ENCODE results near the gene MARK3.

Gene MARK3

DNA sequence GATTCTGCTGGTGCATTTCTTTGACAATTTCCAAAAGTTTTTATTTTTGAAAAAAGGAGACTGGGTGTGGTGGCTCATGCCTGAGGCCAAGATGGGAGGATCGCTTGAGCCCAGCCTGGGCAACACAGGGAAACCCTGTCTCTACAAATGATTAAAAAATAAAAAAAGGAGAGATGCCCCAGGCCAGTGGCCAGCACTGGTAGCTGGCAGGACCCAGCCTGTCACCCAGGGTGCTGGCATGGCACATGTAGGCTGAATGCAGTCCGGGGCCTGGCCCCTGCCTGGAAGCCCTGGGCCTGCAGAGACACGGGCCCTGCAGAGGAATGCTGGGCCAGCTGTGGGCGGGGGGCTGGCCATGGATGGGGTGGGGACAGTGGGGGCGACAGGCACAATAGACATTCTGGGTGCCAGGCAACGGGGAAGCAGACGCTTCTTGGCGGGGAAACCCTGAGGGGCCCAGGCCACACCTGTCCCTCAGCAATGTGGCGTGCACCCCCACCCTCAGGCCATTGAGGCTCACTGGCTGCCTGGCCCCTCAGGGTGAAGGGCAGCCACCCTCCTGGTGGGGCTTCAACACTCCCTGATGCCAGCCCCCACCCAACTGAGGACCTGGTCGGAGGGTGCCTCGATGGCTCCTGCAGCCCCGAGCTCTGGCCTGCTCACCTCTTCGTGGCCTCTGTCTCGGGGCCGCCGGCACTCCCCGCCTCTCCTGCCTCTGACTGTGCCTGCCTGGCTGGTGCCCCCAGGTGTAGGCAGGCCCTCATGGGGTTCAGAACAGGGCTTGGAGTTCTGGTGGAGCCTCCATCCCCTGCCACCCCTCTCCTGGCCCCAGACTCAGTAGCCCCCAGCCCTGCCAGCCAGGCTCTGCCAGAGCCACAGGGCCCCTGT, 155.8 kb downstream of the MARK3 start:
- no peak for DNase-seq

DNA sequence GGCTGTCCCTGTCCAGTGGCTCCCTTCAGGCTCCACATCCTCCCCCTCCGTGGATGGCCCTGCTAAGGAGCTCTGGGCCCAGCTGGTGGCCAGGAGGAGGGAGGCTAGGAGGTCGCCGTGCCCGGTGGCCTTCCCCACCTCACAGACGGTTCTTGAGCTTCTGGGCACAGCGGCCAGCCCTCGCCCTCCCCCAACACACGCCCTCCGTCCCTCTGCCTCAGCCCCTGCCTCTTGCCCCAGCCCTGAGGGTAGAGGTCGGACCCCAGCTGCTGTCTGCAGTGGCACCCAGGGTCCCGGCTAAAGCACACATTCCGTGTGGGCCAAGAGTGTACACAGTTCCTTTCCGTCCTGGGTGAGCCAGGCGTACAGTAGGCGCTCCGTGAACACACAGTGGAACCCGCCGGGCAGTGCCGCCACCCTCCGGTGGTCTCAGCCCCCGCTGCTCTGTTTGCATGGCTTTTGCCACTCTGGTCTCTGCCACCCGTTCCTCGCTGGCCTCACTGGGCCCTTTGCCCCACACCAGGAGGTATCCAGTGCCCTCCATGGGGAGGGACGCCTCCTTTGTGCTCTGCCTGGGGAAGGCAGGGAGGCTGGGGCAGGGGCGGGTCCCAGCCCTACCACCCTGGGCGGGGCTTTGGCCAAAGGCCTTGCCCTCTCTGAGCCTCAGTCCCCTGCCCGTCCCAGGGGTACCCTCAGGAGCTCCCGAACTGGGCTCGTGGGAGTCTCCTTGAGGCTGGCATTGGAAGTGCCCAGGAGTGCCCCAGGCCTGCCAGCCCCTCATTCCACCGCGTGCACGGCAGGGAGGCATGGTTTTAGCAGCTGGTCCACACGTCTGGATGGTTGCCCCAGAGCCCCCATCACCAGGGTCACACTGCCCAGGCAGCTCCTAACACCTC, 156.7 kb downstream of the MARK3 start:
- DNase-seq, result no peak

DNA sequence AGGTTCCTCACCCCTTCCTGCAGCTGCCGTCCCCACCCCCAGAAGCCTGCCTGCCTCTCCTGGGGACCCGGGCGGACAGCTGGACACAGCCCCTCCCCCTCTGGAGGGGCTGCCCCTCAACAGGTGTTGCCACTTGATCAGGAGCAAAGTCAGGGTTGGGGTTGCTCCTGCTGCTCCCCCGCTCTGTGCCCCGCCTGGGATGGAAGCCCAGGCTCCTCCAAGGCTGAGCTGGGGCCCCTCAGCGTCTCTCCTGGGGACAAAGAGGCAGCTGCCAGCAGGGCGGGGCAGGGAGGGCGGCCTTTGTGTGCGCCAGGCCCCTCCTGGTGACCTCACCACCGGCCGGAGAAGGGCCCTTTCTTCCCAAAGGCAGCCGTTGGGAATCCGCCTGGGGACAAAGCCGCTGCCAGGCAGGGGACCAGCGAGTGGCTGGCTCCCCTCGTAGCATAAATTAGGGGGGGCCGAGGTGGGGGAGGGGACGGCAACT, 157.4 kb downstream of the MARK3 start:
- no peak for DNase-seq

DNA sequence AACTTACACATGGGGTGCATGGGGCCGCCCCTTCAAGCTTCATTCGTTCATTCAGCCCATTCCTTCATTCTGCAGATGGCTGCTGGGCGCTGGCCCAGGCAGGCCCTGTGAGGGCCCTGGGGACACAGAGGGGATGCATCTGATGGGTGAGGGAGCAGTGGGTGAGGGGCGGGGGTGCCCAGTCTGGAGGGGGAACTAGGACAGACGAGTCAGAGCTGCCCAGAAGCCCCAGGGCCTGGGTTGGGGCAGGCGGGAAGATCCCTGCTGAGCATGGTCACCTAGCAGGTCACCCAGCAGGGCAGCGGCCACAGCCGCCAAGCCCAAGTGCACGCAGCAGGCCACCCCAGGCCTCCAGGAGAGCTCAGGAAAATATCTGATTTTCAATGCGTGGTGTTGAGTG, 157.9 kb downstream of the MARK3 start:
- DNase-seq, result no peak

DNA sequence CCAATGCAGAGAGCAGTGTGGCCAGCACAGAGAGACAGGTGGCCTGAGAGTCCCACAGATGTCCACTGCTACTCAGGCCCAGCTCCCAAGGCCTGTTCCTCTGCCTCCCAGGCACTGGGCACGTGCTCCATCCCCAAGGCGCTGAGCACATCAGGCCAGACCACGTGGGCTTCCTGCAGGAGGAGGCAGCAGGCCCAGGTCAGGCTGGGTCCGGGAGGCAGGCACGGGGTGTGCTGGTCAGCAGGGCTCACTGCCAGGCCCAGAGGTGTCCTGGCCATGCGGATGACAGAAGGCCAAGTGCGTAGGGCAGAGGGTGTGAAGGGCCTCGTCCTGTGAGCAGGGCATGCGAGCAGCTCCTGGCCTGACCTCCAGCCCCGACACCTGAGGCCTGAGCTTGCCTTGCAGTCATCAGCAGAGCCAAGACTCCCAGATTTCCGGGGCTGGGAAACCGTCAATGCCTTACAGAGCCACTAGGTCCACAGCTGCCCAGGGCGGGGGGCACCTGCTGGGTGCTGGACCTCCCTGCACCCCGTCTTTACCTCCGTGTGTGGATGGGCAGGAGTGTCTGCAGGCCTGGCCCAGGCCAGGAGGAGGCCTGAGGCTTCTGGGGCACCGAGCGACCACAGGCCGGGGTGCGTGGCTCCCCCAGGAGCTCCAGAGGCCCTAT, 158.6 kb downstream of the MARK3 start:
- no peak for DNase-seq

DNA sequence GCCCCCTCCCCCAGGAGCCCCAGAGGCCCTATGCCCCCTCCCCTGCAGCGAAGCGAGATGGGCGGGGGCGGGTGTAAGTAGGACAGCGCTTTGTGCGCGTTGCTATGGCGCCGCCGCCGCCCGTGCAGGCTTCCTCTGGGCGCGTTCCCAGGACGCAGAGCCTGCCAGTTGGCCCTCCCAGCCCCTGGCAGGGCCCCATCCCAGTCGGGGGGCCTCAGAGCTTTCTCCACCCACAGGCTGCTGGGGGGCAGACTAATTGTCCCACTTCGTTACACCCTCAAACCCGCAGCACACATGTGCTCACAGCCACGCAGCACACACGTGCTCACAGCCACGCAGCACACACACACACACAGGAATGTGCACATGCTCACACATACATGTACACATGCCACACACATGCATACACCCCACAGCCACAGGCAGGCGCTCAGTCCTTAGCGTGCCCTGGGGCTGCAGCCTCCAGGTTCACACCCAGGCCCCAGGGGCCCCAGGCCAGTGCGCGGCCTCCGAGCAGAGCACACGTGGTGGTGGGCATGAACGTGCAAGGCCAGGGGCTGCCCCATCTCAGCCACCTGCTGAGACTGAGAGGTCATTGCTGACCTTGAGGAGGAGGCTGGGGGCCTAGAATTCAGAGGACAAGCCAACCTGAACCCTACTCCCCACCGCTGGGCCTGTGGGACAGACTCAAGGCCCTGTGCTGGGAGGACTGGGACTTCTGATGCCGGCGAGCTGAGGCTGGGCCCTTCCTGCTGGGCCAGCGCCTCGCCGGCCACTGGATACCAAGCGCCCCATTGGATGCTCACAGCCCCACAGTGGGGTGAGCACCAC, 159.4 kb downstream of the MARK3 start:
- DNase-seq, result no peak

DNA sequence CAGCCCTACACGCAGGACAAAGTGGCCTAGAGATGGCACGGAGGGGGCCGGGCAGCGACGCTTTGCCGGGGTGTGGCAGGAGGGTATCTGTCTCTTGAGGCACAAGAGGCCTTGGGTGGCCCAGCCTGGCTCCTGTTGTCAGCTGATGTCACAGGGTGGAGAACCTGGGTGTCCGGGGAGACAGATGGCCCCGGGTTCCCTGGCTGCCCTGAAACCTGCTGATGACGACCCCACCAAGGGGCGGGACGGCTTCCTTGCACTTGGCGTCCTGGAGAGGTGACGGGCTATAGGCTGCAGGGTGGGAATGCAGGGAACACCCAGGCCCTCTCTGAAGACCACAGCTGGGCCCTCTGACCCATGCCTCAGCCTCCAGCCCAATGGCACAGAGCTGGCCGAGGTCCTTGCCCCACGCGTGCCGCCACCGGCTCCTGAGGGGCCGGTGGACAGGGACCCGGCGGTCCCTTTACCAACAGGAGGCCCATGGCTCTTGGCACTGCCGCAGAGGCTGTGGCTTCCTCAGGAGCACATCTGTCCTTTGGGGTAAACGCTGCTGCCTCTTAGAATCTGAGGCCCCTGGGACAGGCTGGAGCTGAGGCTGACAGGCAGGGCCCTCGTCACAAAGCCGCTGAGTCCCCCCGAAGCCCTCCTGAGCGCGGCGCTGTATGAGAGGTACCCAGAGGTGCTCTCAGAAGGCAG, 160.2 kb downstream of the MARK3 start:
- DNase-seq, result no peak

DNA sequence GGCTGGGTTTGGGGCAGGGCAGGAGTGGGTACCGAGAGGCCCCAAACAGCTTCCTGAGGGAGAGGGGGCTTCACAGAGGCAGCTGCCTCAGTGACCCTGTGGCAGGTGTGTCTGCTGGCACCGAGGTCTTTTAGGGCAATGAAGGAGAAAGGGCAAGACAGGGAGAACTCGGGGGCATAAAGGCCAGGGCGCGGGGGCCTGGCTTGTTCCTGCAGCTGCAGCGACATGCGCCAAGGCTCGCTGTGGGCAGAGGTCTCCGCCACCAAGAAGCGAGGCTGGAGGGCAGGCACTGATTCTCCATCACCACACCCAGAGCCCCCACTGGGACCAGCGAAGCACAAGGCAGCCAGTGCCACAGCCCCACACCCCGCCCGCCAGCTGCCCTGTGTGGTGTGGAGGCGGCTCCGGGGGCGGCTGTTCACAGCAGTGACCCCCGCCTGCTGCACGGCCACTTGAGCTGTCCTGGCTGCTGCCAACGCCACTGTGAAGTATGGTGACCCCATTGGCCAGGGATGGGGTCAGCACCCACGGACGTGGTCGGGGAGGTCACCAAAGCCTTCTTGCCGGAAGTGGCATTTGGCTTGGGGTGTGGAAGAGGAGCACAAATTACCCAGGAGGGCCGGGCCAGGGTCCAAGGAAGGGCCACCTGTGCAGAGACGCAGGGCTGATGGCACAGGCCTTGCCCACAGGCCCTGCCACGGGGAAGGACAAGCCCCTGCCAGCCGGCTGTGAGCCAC, 160.9 kb downstream of the MARK3 start:
- DNase-seq, result no peak

DNA sequence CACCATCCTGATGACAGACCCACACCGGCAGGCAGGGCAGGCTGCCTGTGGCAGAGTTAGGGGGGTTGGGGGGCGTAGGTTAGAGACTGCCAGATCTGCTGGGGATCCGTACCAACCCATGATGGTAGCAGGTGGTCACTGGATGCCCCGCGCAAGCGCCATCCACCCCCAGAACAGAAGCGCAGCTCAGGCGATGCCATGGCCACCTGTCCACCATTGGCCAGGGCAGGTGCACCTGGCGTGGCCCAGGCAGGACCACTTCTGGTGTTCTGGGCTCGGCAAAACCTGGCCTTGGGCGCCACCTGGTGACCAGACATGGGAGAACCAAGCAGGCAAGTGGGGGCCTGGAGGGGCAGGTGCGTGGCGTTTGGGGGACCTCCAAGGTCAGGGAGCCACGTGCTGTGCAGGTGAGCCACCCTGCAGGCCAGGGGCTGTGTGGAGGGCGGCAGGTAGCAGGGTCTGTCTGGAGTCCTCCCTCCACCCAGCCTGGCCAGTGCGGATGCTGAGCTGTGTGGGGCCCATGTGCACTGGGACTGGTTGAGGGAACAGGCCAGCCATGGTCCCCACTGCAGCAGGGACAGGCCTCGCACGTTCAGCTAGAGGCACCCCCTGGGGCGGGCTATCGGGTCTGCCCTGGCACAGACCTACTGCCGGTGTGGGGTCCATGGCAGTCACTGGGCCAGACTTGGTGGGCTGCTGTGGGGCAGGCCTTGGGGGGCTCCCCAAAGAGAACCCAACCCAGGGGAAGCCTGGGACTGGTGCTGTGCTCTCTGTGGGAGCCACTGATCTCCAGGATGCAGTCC, 161.6 kb downstream of the MARK3 start:
- DNase-seq, result no peak

DNA sequence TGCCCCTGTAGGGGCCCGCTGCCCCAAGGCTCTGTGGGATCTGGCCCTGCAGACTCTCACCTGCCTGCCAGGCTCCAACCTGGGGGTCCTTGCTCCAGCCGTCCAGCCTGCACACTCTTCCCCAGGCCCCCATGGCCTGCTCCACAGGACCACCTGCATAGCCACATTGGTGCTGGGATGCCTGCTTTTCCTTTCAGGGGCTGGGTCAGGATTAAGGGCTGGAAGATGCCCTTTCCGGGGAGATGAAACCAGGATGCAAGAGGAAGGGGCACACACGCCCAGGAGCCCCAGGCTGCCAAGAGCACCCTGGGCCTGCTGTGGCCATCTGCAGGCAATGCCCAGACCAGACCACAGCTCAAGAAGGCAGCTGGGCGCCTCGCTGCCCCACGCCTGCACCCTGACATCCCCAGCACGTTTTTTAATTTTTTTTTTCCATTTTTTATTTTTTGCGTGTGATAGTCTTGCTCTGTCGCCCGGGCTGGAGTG, 162.3 kb downstream of the MARK3 start:
- no peak for DNase-seq

DNA sequence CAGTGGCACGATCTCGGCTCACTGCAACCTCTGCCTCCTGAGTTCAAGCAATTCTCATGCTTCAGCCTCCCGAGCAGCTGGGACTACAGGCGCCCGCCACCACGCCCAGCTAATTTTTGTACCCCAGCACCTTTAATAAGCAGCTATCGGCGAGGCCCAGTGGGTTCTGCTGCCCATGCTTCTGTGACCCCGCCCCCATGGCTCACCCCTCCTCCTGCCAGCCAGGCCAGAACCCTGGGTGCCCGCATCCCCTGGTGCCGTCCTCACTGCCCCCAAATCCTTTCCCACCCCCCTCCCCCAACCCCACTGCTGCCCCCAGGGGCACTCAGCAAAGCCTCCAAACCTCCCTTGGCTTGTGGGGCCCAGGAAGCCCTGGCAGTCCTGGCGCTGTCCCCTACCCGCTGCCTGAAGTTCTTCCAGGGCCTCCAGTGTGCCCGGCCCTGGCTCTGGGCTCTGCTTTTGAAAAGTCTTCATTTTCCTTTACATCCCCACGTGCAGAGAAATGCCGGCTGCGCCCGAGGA, 162.8 kb downstream of the MARK3 start:
- DNase-seq, result no peak

DNA sequence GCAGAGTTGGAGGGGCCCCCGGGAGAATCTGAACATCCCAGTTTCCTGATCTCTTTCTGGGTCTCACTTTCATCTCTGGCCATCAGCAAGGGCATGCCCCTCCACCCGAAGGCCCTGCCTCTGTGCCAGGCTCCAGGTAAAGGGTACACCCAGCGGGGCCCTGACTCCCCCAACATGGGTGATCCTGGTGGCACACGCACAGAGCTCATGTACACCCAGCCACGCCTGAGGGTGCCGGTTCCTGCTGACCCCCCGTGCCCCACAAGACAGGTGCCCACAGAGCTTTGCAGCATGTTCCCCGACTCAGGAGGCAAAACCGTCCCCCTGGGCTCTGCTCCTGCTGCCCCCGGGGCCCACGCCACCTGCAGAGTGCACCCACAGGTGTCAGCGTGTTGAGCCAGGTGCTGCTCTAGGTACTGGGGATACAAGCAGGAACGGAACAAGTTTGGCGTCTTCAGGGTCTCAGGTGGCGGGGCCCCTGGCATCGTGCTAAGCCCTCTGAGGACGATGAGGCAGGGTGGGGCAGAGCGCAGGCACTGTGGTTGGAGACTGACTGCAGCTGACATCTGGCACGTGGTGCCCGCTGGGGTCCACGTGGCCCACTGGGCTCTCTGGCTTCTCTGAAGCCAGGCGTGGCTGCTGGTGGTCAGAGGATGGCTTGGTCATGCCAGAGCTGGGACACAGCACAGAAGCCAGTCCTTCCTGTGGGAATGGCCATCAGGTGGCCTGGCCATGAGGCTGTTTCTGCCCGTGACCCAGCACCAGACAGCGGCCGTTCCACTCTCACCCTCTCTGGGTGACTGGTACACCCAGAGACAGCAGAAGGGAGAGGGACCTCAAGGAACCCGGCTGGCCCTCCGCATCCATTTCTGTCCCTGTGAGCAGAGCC, 163.5 kb downstream of the MARK3 start:
- DNase-seq, result no peak

DNA sequence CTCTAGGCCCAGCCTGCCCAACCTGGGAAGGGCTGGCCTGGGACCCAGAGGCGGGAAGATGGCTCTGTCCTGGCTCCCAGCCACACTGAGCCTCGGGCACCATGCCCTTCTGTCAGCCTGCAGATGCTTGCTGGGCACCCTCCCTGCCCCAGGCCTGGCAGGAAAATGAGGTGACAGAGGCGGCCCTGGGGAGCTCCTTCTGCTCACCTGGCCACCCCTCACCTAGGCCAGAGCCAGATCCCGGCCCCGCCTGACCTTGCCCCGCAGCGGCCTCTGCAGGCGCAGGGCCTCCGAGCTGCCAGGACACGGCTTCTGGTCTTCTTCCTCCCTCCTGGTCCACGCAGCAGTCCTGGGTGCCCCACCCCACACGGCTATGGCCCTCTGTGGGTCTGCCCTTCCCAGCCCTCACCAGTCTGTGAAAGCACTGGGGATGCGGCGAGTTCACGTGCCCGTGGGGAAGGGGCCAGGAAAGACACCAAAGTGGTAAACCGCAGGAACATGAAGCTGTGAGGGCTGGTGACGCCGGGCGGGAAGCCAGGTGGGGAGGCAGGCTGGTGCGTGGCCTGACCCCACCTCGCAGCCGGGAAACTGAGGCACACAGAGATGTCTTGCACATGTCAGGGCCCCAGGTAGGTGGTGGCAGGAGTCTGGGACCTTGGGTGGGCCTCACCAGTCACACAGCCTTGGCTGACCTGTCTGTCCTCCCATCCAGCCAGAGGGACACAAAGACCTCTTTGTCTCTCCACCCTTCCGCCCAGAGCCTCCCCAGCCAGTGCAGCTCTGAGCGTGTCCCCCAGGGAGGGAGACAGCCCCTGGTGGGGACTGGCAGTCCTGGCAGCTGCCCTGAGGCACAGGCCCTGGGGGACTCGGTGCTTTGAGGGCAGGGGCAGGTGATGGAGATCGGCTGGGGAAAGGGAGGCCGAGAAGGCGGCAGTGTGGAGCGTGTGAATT, 164.4 kb downstream of the MARK3 start:
- no peak for DNase-seq

DNA sequence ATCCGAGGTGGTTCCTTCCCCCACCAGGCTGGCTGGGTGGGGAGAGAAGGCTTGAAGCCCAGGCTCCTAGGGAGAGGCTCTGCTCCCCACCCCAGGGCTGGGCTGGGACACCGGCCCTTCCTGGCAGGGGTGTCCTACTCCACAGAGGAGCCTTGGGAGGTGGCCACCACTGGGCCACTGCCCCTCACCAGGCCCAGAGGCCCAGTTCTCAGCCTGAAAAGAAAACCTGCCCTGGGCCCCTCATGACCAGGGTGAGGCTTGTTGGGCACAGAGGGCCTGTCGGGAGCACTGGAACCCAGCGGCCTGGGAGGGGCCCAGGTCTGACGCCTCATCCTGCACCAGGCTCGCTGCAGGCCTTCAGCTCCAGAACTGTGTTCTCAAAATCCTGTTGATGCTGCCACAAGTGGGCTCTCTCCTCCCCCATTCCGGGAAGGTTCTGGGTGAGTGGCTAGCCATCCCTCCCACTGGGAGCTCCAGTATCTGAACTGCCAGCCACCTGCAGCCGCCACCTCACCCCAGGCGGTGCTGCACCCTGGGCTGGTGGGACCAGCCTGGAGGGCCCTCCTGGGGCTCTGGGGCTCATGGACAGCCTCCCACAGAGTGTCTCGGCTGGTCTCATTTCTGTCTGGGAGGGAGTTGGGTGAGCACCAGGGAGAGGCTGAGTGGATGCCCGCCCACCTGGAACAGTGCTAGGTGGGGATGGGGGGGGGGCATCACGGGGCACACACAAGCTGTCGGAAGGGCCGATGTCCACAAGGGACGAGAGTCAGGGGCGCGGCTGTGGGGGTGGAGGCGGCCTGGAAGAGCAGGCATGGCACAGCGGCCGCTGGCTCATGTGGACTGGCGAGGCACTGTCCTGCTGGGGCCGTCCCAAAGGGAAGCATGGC, 165.5 kb downstream of the MARK3 start:
- no peak for DNase-seq

DNA sequence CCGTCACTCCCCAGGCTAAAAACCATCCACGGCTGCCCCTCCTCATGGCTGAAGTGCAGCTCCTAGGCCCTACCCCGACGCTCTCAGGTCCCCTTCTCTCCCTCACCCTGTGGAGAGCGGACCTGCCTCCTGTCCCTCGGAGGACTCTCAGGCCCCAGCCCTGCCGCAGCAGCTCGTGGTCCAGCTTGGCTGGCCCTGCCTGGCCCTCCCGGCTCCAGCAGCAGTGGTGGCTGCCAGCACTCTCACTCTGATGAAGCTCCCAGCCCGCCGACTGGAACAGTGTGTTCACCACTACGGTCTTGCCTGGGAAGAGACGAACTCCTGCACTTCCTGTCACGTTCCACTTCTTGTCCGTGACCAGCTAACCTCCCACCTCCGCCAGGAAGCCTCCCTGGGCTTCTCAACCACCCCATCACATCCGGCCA, 166.1 kb downstream of the MARK3 start:
- no peak for DNase-seq
